SK-N-SH treated with all-trans-retinoic acid at 6 μM for 48 hours (cell line): ENCODE results near the gene GPATCH1.

Experiments
- ATAC-seq: fragments of 200-7000 bp; cut with Tn5 transposase; 3 replicates; pipeline ENCODE4 v1.9.1; 2020; ENCODE audit warnings: mild to moderate bottlenecking, moderate library complexity
- ARNTL ChIP-seq: fragments of 450-650 bp; formaldehyde crosslinking; IDR thresholded peaks from 2 replicates; pipeline ENCODE4 v1.5.0; 2020; ENCODE audit warnings: low read depth, mild to moderate bottlenecking, moderate library complexity, borderline replicate concordance
- BACH2 ChIP-seq: fragments of 250-450 bp; sonication (Bioruptor Pico); IDR thresholded peaks from 2 replicates; pipeline ENCODE4 v1.9.0; 2021; ENCODE audit warnings: mild to moderate bottlenecking, borderline replicate concordance
- CREB5 ChIP-seq: fragments of 250-450 bp; sonication (Bioruptor Pico); IDR thresholded peaks from 2 replicates; pipeline ENCODE4 v1.5.1; 2020; ENCODE audit warnings: low read depth, mild to moderate bottlenecking, moderate library complexity
- CSDC2 ChIP-seq: fragments of 250-450 bp; sonication (Bioruptor Pico); IDR thresholded peaks from 2 replicates; pipeline ENCODE4 v1.5.0; 2020; ENCODE audit warnings: mild to moderate bottlenecking, moderate library complexity
- CSRNP3 ChIP-seq: fragments of 250-450 bp; sonication (Bioruptor Pico); IDR thresholded peaks from 2 replicates; pipeline ENCODE4 v1.5.1; 2021; ENCODE audit warnings: mild to moderate bottlenecking, moderate library complexity
- ESRRG ChIP-seq: fragments of 250-450 bp; sonication (Bioruptor Pico); IDR thresholded peaks from 2 replicates; pipeline ENCODE4 v1.6.1; 2021; ENCODE audit warnings: mild to moderate bottlenecking
- ISL1 ChIP-seq: fragments of 250-450 bp; sonication (Bioruptor Pico); IDR thresholded peaks from 2 replicates; pipeline ENCODE4 v2.1.2; 2022; ENCODE audit warnings: mild to moderate bottlenecking, moderate library complexity
- OSR1 ChIP-seq: fragments of 250-450 bp; sonication (Bioruptor Pico); IDR thresholded peaks from 2 replicates; pipeline ENCODE4 v1.8.0; 2022; ENCODE audit warnings: moderate library complexity, mild to moderate bottlenecking, inconsistent platforms
- PATZ1 ChIP-seq: fragments of 250-450 bp; sonication (Bioruptor Pico); IDR thresholded peaks from 2 replicates; pipeline ENCODE4 v1.8.0; 2020; ENCODE audit warnings: mild to moderate bottlenecking, moderate library complexity, borderline replicate concordance
- PPARA ChIP-seq: fragments of 250-450 bp; sonication (Bioruptor Pico); IDR thresholded peaks from 2 replicates; pipeline ENCODE4 v1.5.0; 2020; ENCODE audit warnings: mild to moderate bottlenecking, borderline replicate concordance
- RARB ChIP-seq: fragments of 250-450 bp; sonication (Bioruptor Pico); IDR thresholded peaks from 2 replicates; pipeline ENCODE4 v1.8.0; 2021; ENCODE audit warnings: mild to moderate bottlenecking, moderate library complexity
- SNAI2 ChIP-seq: fragments of 250-450 bp; sonication (Bioruptor Pico); IDR thresholded peaks from 2 replicates; pipeline ENCODE4 v1.5.0; 2020; ENCODE audit warnings: mild to moderate bottlenecking, moderate library complexity
- TOX ChIP-seq: fragments of 250-450 bp; sonication (Bioruptor Pico); IDR thresholded peaks from 2 replicates; pipeline ENCODE4 v1.8.0; 2021; ENCODE audit warnings: mild to moderate bottlenecking, moderate library complexity, borderline replicate concordance
- ZC3H10 ChIP-seq: fragments of 250-450 bp; sonication (Bioruptor Pico); IDR thresholded peaks from 2 replicates; pipeline ENCODE4 v1.5.1; 2021; ENCODE audit warnings: mild to moderate bottlenecking, moderate library complexity
- ZFP30 ChIP-seq: fragments of 450-650 bp; formaldehyde crosslinking; IDR thresholded peaks from 2 replicates; pipeline ENCODE4 v1.5.0; 2022; ENCODE audit warnings: mild to moderate bottlenecking, moderate library complexity
- ZNF565 ChIP-seq: fragments of 450-650 bp; formaldehyde crosslinking; conservative IDR thresholded peaks from 2 replicates; pipeline ENCODE4 v1.5.0; 2020; ENCODE audit warnings: low read depth, mild to moderate bottlenecking, moderate library complexity
- ZNF70 ChIP-seq: fragments of 450-650 bp; formaldehyde crosslinking; IDR thresholded peaks from 2 replicates; pipeline ENCODE4 v1.5.0; 2020; ENCODE audit warnings: mild to moderate bottlenecking, moderate library complexity
- ZNF8 ChIP-seq: fragments of 450-650 bp; formaldehyde crosslinking; IDR thresholded peaks from 2 replicates; pipeline ENCODE4 v1.5.0; 2020; ENCODE audit warnings: mild to moderate bottlenecking, moderate library complexity
- TF ChIP-seq, protein P1 (sequence below): fragments of 250-450 bp; sonication (Bioruptor Pico); IDR thresholded peaks from 2 replicates; pipeline ENCODE4 v1.5.0; 2020; ENCODE audit warnings: mild to moderate bottlenecking, moderate library complexity
- TF ChIP-seq, protein P2 (sequence below): fragments of 250-450 bp; sonication (Bioruptor Pico); IDR thresholded peaks from 2 replicates; pipeline ENCODE4 v1.8.0; 2021; ENCODE audit warnings: low read depth, mild to moderate bottlenecking, moderate library complexity, borderline replicate concordance

The GPATCH1 gene

DNA sequence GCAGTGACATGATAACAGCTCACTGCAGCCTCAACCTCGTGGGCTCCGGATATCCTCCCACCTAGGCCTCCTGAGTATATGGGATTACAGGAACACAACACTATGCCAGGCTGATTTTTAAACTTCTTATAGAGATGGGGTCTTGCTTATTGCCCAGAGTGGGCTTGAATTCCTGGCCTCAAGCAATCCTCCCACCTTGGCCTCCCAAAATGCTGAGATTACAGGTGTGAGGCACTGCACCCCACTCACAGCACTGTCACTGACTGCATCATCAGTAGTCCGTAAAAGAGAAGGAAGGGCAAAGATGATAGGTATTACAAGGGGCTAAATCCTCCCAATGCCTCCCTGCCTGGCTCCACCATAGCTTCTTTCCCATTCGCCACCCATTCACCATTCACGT lies 20.4 kb upstream of the GPATCH1 start (continued):
- TF ChIP-seq CSRNP3 (CRISPR knock-in tag) = no peak
- TF ChIP-seq, all 23 proteins: peak for 0

- no peak for TF ChIP-seq ZC3H10
- TF ChIP-seq, protein P1, sequence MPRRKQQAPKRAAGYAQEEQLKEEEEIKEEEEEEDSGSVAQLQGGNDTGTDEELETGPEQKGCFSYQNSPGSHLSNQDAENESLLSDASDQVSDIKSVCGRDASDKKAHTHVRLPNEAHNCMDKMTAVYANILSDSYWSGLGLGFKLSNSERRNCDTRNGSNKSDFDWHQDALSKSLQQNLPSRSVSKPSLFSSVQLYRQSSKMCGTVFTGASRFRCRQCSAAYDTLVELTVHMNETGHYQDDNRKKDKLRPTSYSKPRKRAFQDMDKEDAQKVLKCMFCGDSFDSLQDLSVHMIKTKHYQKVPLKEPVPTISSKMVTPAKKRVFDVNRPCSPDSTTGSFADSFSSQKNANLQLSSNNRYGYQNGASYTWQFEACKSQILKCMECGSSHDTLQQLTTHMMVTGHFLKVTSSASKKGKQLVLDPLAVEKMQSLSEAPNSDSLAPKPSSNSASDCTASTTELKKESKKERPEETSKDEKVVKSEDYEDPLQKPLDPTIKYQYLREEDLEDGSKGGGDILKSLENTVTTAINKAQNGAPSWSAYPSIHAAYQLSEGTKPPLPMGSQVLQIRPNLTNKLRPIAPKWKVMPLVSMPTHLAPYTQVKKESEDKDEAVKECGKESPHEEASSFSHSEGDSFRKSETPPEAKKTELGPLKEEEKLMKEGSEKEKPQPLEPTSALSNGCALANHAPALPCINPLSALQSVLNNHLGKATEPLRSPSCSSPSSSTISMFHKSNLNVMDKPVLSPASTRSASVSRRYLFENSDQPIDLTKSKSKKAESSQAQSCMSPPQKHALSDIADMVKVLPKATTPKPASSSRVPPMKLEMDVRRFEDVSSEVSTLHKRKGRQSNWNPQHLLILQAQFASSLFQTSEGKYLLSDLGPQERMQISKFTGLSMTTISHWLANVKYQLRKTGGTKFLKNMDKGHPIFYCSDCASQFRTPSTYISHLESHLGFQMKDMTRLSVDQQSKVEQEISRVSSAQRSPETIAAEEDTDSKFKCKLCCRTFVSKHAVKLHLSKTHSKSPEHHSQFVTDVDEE (CRISPR knock-in tag) = no peak
- TF ChIP-seq ESRRG (CRISPR knock-in tag) = no peak
- no peak for TF ChIP-seq BACH2 (CRISPR knock-in tag)
- TF ChIP-seq ZNF70 (CRISPR knock-in tag) = no peak
- no peak for TF ChIP-seq ARNTL (CRISPR knock-in tag)
- TF ChIP-seq RARB (CRISPR knock-in tag) = no peak
- no peak for TF ChIP-seq CSDC2 (CRISPR knock-in tag)
- no peak for TF ChIP-seq CSRNP3 (CRISPR knock-in tag)
- TF ChIP-seq PATZ1 (CRISPR knock-in tag) = no peak
- no peak for TF ChIP-seq ZNF565
- no peak for TF ChIP-seq ZNF8 (CRISPR knock-in tag)
- TF ChIP-seq ZFP30 (CRISPR knock-in tag) = no peak
- TF ChIP-seq CREB5 = no peak
- no peak for TF ChIP-seq OSR1 (CRISPR knock-in tag)
- no peak for TF ChIP-seq TOX
- TF ChIP-seq, protein P2, sequence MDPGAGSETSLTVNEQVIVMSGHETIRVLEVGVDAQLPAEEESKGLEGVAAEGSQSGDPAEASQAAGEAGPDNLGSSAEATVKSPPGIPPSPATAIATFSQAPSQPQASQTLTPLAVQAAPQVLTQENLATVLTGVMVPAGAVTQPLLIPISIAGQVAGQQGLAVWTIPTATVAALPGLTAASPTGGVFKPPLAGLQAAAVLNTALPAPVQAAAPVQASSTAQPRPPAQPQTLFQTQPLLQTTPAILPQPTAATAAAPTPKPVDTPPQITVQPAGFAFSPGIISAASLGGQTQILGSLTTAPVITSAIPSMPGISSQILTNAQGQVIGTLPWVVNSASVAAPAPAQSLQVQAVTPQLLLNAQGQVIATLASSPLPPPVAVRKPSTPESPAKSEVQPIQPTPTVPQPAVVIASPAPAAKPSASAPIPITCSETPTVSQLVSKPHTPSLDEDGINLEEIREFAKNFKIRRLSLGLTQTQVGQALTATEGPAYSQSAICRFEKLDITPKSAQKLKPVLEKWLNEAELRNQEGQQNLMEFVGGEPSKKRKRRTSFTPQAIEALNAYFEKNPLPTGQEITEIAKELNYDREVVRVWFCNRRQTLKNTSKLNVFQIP (CRISPR knock-in tag) = no peak
- no peak for TF ChIP-seq ISL1 (CRISPR knock-in tag)
- TF ChIP-seq SNAI2 = no peak
- ATAC-seq = no peak
Observed at GRCh38 chr19:33062902-33063301, 18.1 kb upstream of the GPATCH1 start.

- no peak for TF ChIP-seq PPARA (CRISPR knock-in tag)
- TF ChIP-seq OSR1 (CRISPR knock-in tag) = no peak
- no peak for TF ChIP-seq CSDC2 (CRISPR knock-in tag)
- TF ChIP-seq CREB5 = no peak
- TF ChIP-seq ESRRG (CRISPR knock-in tag) = no peak
- no peak for ATAC-seq
Observed at GRCh38 chr19:33063356-33063752, 17.6 kb upstream of the GPATCH1 start.
